Measurements from ENCODE around the gene KRTAP27-1. TPM values are rescaled to one million over a fixed set of nuclear protein-coding genes. Genes with fewer than 3 reads are reported as not detected.

Gene KRTAP27-1
- total and polyA plus RNA-seq, 8 donors = not detected

- DNase-seq = no peak
- Histone ChIP-seq H3K27me3 (no peaks in the 10 kb centered on the region), H3K4me1 (no peaks in the 10 kb centered on the region), H3K27ac (no peak overlapping the region), H3K9me3 (no peaks in the 10 kb centered on the region), H3K4me3 (no peak overlapping the region), H3K36me3 (no peaks in the 10 kb centered on the region)
- WGBS, 5 donors = 68 to 93% (median 89%) methylated on average over 3 of the region's 3 CpGs
- no peak for TF ChIP-seq EP300 (IDR thresholded peaks at IDR 0.05)
- TF ChIP-seq POLR2AphosphoS5 (IDR thresholded peaks at IDR 0.05) = no peak
- TF ChIP-seq, protein P1, sequence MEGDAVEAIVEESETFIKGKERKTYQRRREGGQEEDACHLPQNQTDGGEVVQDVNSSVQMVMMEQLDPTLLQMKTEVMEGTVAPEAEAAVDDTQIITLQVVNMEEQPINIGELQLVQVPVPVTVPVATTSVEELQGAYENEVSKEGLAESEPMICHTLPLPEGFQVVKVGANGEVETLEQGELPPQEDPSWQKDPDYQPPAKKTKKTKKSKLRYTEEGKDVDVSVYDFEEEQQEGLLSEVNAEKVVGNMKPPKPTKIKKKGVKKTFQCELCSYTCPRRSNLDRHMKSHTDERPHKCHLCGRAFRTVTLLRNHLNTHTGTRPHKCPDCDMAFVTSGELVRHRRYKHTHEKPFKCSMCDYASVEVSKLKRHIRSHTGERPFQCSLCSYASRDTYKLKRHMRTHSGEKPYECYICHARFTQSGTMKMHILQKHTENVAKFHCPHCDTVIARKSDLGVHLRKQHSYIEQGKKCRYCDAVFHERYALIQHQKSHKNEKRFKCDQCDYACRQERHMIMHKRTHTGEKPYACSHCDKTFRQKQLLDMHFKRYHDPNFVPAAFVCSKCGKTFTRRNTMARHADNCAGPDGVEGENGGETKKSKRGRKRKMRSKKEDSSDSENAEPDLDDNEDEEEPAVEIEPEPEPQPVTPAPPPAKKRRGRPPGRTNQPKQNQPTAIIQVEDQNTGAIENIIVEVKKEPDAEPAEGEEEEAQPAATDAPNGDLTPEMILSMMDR (IDR thresholded peaks at IDR 0.05) = no peak
- TF ChIP-seq POLR2A (IDR thresholded peaks at IDR 0.05) = no peak
- intact Hi-C loops (cut with DNase I; ENCODE audit: low total_unique reads) = loop anchor here (10.0 kb wide), 1 partner anchor 741 kb away; no protein-coding TSS in a partner anchor
These were observed 3.8 kb downstream of the KRTAP27-1 start for GRCh38 chr21:30333736-30334135.

DNA sequence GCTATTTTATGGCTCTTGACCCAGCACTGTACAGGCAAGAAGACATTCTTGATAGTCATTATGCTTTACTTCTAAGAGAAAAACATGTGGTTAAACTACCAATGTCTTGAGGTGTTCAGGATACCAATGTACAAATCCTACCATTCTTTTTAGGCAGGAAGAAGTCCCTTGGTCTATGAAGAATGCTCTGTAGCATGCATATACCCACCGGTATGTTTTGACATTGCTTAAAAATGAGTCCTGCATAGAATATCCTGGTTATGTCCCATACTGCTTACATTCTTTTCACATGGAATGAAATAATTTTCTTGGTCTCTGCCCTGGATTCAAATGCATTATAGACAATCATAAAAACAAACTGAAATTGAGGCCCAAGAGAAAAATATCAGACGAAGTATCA lies 4.8 kb downstream of the KRTAP27-1 start:
- intact Hi-C loops (cut with DNase I; ENCODE audit: low total_unique reads) = loop anchor here (10.0 kb wide), 1 partner anchor 742 kb away; no protein-coding TSS in a partner anchor
- WGBS, 5 donors = 84 to 91% (median 87%) methylated on average over 2 of the region's 2 CpGs
- H3K27me3 ChIP-seq = no peaks in the 10 kb centered on the region

GRCh38 chr21:30329203-30329875 lies 8.2 kb downstream of the KRTAP27-1 start:
- DNase-seq = no peak
- TF ChIP-seq POLR2A (IDR thresholded peaks at IDR 0.05) = no peak
- Histone ChIP-seq H3K27ac (no peak overlapping the region), H3K9me3 (peaks cover 0 to 19% (median 4%) of the 10 kb centered on the region in 4 donors), H3K27me3 (no peaks in the 10 kb centered on the region), H3K4me3 (no peak overlapping the region), H3K36me3 (no peaks in the 10 kb centered on the region), H3K4me1 (no peaks in the 10 kb centered on the region)
- 77 to 86% (median 82%) methylated on average over 4 of the region's 4 CpGs for WGBS, 5 donors
- intact Hi-C loops (cut with DNase I; ENCODE audit: low total_unique reads) = no loop called here

More for the DNA sequence above, 4.8 kb downstream of the KRTAP27-1 start:
- H3K4me1 ChIP-seq = no peaks in the 10 kb centered on the region
- no peak overlapping the region for H3K4me3 ChIP-seq
- H3K27ac ChIP-seq = no peak overlapping the region
- TF ChIP-seq POLR2A (IDR thresholded peaks at IDR 0.05) (no peak), EP300 (IDR thresholded peaks at IDR 0.05) (no peak), POLR2AphosphoS5 (IDR thresholded peaks at IDR 0.05) (no peak)
- TF ChIP-seq, protein P1 (IDR thresholded peaks at IDR 0.05) = no peak
- no peak for DNase-seq
- H3K36me3 ChIP-seq = no peaks in the 10 kb centered on the region
- no peaks in the 10 kb centered on the region for H3K9me3 ChIP-seq

- DNase-seq = no peak
- H3K36me3 ChIP-seq = no peaks in the 10 kb centered on the region
- TF ChIP-seq EP300 (IDR thresholded peaks at IDR 0.05) = no peak
- TF ChIP-seq, protein P1 (IDR thresholded peaks at IDR 0.05) = no peak
- no peak for TF ChIP-seq POLR2A (IDR thresholded peaks at IDR 0.05)
- TF ChIP-seq POLR2AphosphoS5 (IDR thresholded peaks at IDR 0.05) = no peak
These were observed 11.1 kb downstream of the KRTAP27-1 start for GRCh38 chr21:30326390-30326789.

DNA sequence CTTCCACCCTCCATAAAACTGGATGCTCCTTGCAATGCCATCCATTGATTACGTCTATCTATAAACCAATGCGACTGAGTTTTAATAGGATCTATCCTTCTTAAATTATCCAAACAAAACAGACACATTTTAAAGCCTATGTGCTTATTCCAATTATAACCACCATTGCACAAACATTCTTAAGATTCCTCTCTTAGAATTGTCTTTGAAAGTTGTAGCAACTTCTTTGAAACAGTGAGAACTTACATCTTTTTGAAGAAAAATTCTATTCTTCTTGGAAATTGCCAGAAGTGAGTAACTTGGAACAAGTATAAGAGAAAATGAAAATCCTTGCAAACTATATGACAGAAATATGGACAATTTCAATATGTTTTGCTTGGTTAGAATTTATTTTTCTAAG lies 17.3 kb downstream of the KRTAP27-1 start, which contains the start of gene KRTAP26-1:
Gene KRTAP26-1, minus strand, starts transcription at position 101 of the 400 bp plus-strand sequence. CDS start 280 bp downstream, outside the sequence.
- Histone ChIP-seq H3K4me3 (no peak within 1 kb of the TSS), H3K36me3 (no peaks in the 10 kb centered on the region), H3K27ac (no peak within 1 kb of the TSS), H3K4me1 (no peaks in the 10 kb centered on the region), H3K9me3 (no peaks in the 10 kb centered on the region), H3K27me3 (no peaks in the 10 kb centered on the region)
- intact Hi-C loops (cut with DNase I; ENCODE audit: low total_unique reads) = no loop called here
- TF ChIP-seq POLR2AphosphoS5 (IDR thresholded peaks at IDR 0.05) (no peak), POLR2A (IDR thresholded peaks at IDR 0.05) (no peak), EP300 (IDR thresholded peaks at IDR 0.05) (no peak)
- TF ChIP-seq, protein P1 (IDR thresholded peaks at IDR 0.05) = no peak
- DNase-seq = no peak
- WGBS, 5 donors = 83 to 92% (median 86%) methylated on average over 2 of the region's 2 CpGs

More at GRCh38 chr21:30326390-30326789, 11.1 kb downstream of the KRTAP27-1 start:
- Histone ChIP-seq H3K9me3 (peaks cover 0 to 19% (median 4%) of the 10 kb centered on the region in 4 donors), H3K4me1 (no peaks in the 10 kb centered on the region), H3K27me3 (no peaks in the 10 kb centered on the region), H3K4me3 (no peak overlapping the region), H3K27ac (no peak overlapping the region)
- intact Hi-C loops (cut with DNase I; ENCODE audit: low total_unique reads) = no loop called here

Data from stomach (tissue), 9 donors.